Measurements from ENCODE around the gene PLA2G5. TPM values are rescaled to one million over a fixed set of nuclear protein-coding genes. Genes with fewer than 3 reads are reported as not detected.

The PLA2G5 gene
- total RNA-seq, 2 donors from 2014 or later, result 18.7 to 19.2 TPM

DNA sequence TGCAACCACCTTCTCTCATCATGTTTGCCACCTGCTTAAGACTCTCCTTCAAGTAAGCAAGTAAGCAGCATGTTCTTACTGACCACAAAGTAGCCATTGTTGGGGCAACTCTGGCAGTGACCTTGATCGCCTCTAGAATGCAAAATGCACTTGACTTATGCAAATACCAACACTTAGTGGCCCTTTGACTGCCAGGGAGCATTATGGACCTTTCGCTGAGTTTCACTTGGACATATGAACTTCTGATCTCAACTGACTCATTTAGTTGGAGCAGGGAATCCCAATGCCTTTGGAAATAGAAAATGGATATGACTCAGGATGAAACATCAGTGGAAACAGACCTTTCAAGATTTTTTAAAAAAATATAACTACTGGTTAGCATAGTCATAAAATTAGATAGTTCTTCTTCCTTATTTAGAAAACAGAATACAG lies 6.1 kb upstream of the PLA2G5 start:
- H3K9me3 ChIP-seq, result no peaks in the 10 kb centered on the region
- no peaks in the 10 kb centered on the region for H3K36me3 ChIP-seq
- TF ChIP-seq CTCF (IDR thresholded peaks at IDR 0.05), result no peak
- H3K27me3 ChIP-seq (replicated peaks; ENCODE audit: insufficient read depth), result no peaks in the 10 kb centered on the region
- DNase-seq (ENCODE audit: low spot score) (no peak), ATAC-seq (ENCODE audit: insufficient number of reproducible peaks, low FRiP score, low read depth) (no peak)
- H3K4me3 ChIP-seq, result no peak overlapping the region
- H3K4me1 ChIP-seq (ENCODE audit: control insufficient read depth in 1 of 2, low read depth in 2 of 2), result peaks cover 0 to 2% of the 10 kb centered on the region in 2 donors
- no peak overlapping the region for H3K27ac ChIP-seq

DNA sequence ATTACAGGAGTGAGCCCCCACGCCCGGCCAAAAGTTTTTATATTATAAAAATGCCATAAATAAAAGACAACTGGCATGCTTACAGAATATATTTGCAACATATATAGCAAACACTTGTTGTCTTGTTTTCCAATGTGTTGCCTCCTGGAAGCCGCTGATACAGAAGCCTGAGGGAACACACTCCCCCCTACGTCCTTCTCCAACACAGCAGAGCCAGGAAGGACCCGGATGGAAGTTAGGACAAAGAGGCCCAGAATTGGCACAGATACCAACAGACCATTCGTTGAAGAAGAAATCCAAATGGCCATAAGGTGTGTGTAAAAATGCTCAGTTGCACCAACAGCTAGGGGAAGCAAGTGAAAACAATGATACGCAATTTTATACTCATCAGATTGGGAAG lies 1.3 kb upstream of the PLA2G5 start:
- Histone ChIP-seq H3K4me1 (ENCODE audit: control insufficient read depth in 1 of 2, low read depth in 2 of 2) (peaks cover 5 to 29% of the 10 kb centered on the region in 2 donors), H3K27me3 (replicated peaks; ENCODE audit: insufficient read depth) (no peaks in the 10 kb centered on the region), H3K27ac (no peak overlapping the region), H3K36me3 (no peaks in the 10 kb centered on the region), H3K9me3 (no peaks in the 10 kb centered on the region), H3K4me3 (no peak overlapping the region)
- ATAC-seq (ENCODE audit: insufficient number of reproducible peaks, low FRiP score, low read depth), result no peak
- no peak for TF ChIP-seq CTCF (IDR thresholded peaks at IDR 0.05)
- no peak for DNase-seq (ENCODE audit: low spot score)

- TF ChIP-seq CTCF (IDR thresholded peaks at IDR 0.05), result no peak
- no peak for ATAC-seq (ENCODE audit: insufficient number of reproducible peaks, low FRiP score, low read depth)
- no peak for DNase-seq (ENCODE audit: low spot score)
- H3K9me3 ChIP-seq, result no peaks in the 10 kb centered on the region
- peaks cover 5 to 36% of the 10 kb centered on the region in 2 donors for H3K4me1 ChIP-seq (ENCODE audit: control insufficient read depth in 1 of 2, low read depth in 2 of 2)
- no peaks in the 10 kb centered on the region for H3K36me3 ChIP-seq
- no peaks in the 10 kb centered on the region for H3K27me3 ChIP-seq (replicated peaks; ENCODE audit: insufficient read depth)
- peak overlapping the region; percentile 64 to 74 for H3K27ac ChIP-seq
- H3K4me3 ChIP-seq, result peak overlapping the region; percentile 74
Observed at GRCh38 chr1:20070357-20070756, 363 bp downstream of the PLA2G5 start.

DNA sequence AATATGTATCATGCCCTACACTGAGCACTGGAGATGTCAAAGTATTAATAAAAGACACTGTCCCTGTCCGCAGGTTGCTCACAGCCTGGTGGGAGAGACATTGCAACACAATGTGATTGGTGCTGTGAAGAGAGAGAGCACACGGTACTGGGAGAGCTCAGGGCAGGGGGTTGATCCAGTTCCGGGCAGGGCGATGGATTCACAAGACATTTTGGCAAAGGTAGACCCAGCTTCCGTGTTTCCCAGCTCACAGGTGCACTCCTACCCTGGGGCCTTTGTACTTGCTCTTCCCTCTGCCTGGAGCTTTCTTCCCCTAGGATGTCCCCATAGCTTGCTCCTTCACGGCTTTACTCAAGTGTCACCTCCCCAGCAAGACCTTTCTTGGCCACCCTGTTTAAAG lies 1.4 kb downstream of the PLA2G5 start:
- Histone ChIP-seq H3K4me1 (ENCODE audit: control insufficient read depth in 1 of 2, low read depth in 2 of 2) (peaks cover 5 to 36% of the 10 kb centered on the region in 2 donors), H3K4me3 (peak overlapping the region; percentile 74), H3K9me3 (no peaks in the 10 kb centered on the region), H3K36me3 (no peaks in the 10 kb centered on the region), H3K27ac (peak overlapping the region in 1 of 2 donors; percentile 74), H3K27me3 (replicated peaks; ENCODE audit: insufficient read depth) (no peaks in the 10 kb centered on the region)
- TF ChIP-seq CTCF (IDR thresholded peaks at IDR 0.05), result no peak
- ATAC-seq (ENCODE audit: insufficient number of reproducible peaks, low FRiP score, low read depth) (no peak), DNase-seq (ENCODE audit: low spot score) (no peak)

DNA sequence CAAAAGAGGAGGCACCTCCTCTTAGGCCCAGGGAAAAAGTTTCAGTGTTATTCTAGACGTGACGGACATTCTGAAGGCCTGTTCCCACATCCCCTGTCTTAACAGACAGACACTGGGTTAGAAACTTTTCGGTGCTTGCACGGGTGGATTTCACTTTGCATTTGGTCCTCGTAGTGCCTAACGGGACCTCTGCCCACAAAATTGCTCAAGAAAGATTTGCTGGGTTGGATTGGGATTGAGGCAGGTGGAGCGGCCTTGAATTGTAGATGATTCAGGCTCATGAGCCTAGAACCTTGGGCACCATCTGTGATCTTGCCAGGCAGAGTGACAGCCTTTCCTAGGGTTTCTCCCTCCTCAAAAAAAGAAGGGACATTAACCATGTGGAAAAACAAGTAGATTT lies 2.8 kb downstream of the PLA2G5 start:
- H3K4me1 ChIP-seq (ENCODE audit: control insufficient read depth in 1 of 2, low read depth in 2 of 2), result peaks cover 5 to 36% of the 10 kb centered on the region in 2 donors
- TF ChIP-seq CTCF (IDR thresholded peaks at IDR 0.05), result no peak
- DNase-seq (ENCODE audit: low spot score) (no peak), ATAC-seq (ENCODE audit: insufficient number of reproducible peaks, low FRiP score, low read depth) (no peak)
- H3K4me3 ChIP-seq, result no peak overlapping the region
- no peaks in the 10 kb centered on the region for H3K27me3 ChIP-seq (replicated peaks; ENCODE audit: insufficient read depth)
- H3K27ac ChIP-seq, result no peak overlapping the region
- H3K9me3 ChIP-seq, result no peaks in the 10 kb centered on the region
- no peaks in the 10 kb centered on the region for H3K36me3 ChIP-seq

All from thoracic aorta (tissue), 2 donors.